ENCODE measurements around the gene FAM120B. TPM values are rescaled to one million over a fixed set of nuclear protein-coding genes. Genes with fewer than 3 reads are reported as not detected.
"Not testable (repeated sequence)": the region's sequence is repeated elsewhere in the genome, so short reads cannot be mapped to it uniquely, and the experiment has no call there.

FAM120B gene
- total RNA-seq, 4 donors from 2014 or later: 10.7 to 17.0 (median 13.5) TPM

- DNase-seq: no peak
- no peak for TF ChIP-seq CTCF (IDR thresholded peaks at IDR 0.05 in 4 of 5, conservative IDR thresholded peaks at IDR 0.05 in 1 of 5)
- TF ChIP-seq POLR2A (IDR thresholded peaks at IDR 0.05): no peak
- Histone ChIP-seq H3K4me1 (peaks cover 8 to 12% of the 10 kb centered on the region in 2 donors), H3K36me3 (no peaks in the 10 kb centered on the region), H3K9me3 (no peaks in the 10 kb centered on the region), H3K4me3 (no peak overlapping the region), H3K27me3 (no peaks in the 10 kb centered on the region), H3K27ac (no peak overlapping the region)
- intact Hi-C loops (cut with DNase I; ENCODE audit: low total_unique reads) (no loop called here), in situ Hi-C loops (cut with MboI; ENCODE audit: low sequenced_read_pairs in 4 of 4) (no loop called here)
- no peak for ATAC-seq
Observed at GRCh38 chr6:170264086-170264485, 42.5 kb upstream of the FAM120B start.

- H3K9me3 ChIP-seq; in situ Hi-C loops (cut with MboI; ENCODE audit: low sequenced_read_pairs in 4 of 4); H3K27me3 ChIP-seq; ATAC-seq; H3K36me3 ChIP-seq; H3K27ac ChIP-seq; H3K4me3 ChIP-seq; DNase-seq: not testable (repeated sequence)
- H3K4me1 ChIP-seq: peaks cover 8 to 17% of the 10 kb centered on the region in 2 donors
- intact Hi-C loops (cut with DNase I; ENCODE audit: low total_unique reads): loop anchor here (1.0 to 5.0 kb wide), 4 partner anchors 16 to 222 kb away; no protein-coding TSS in a partner anchor
Observed at GRCh38 chr6:170264644-170265043, 41.9 kb upstream of the FAM120B start.

GRCh38 chr6:170265655-170266054 is 40.9 kb upstream of the FAM120B start:
- Histone ChIP-seq H3K27me3 (no peaks in the 10 kb centered on the region), H3K36me3 (no peaks in the 10 kb centered on the region), H3K4me1 (peaks cover 8 to 18% of the 10 kb centered on the region in 2 donors), H3K9me3 (no peaks in the 10 kb centered on the region), H3K4me3 (peak overlapping the region in 3 of 4 donors; percentile 11 to 32 (median 21)), H3K27ac (peak overlapping the region; percentile 64 to 70 (median 68))
- in situ Hi-C loops (cut with MboI; ENCODE audit: low sequenced_read_pairs in 4 of 4): no loop called here
- ATAC-seq (peak; percentile 83 to 87), DNase-seq (peak; percentile 80 to 87)
- peak in 3 of 5 experiments; percentile 18 to 36 (median 34) for TF ChIP-seq CTCF (IDR thresholded peaks at IDR 0.05 in 4 of 5, conservative IDR thresholded peaks at IDR 0.05 in 1 of 5)
- TF ChIP-seq POLR2A (IDR thresholded peaks at IDR 0.05): peak; percentile 34 to 62
- intact Hi-C loops (cut with DNase I; ENCODE audit: low total_unique reads): loop anchor here (1.0 to 5.0 kb wide), 4 partner anchors 15 to 223 kb away; no protein-coding TSS in a partner anchor

- Histone ChIP-seq H3K27me3 (no peaks in the 10 kb centered on the region), H3K9me3 (no peaks in the 10 kb centered on the region), H3K4me3 (peak overlapping the region in 3 of 4 donors; percentile 11 to 32 (median 21)), H3K36me3 (no peaks in the 10 kb centered on the region), H3K27ac (peak overlapping the region; percentile 64 to 70 (median 68)), H3K4me1 (peaks cover 8 to 18% of the 10 kb centered on the region in 2 donors)
- in situ Hi-C loops (cut with MboI; ENCODE audit: low sequenced_read_pairs in 4 of 4): no loop called here
- intact Hi-C loops (cut with DNase I; ENCODE audit: low total_unique reads): loop anchor here (5.0 kb wide), 2 partner anchors 89 to 224 kb away; no protein-coding TSS in a partner anchor
- DNase-seq: no peak
- peak; percentile 25 to 45 for ATAC-seq
- TF ChIP-seq CTCF (IDR thresholded peaks at IDR 0.05 in 4 of 5, conservative IDR thresholded peaks at IDR 0.05 in 1 of 5) (no peak), POLR2A (IDR thresholded peaks at IDR 0.05) (no peak)
Observed at GRCh38 chr6:170266061-170266825, 40.3 kb upstream of the FAM120B start.

- TF ChIP-seq CTCF (IDR thresholded peaks at IDR 0.05 in 4 of 5, conservative IDR thresholded peaks at IDR 0.05 in 1 of 5): no peak
- TF ChIP-seq POLR2A (IDR thresholded peaks at IDR 0.05): no peak
- Histone ChIP-seq H3K4me1 (peaks cover 8 to 18% of the 10 kb centered on the region in 2 donors), H3K9me3 (no peaks in the 10 kb centered on the region), H3K36me3 (no peaks in the 10 kb centered on the region), H3K27me3 (no peaks in the 10 kb centered on the region), H3K27ac (peak overlapping the region in 1 of 4 donors; percentile 48), H3K4me3 (no peak overlapping the region)
- intact Hi-C loops (cut with DNase I; ENCODE audit: low total_unique reads): loop anchor here (5.0 kb wide), 2 partner anchors 90 to 225 kb away; no protein-coding TSS in a partner anchor
- no peak for DNase-seq
- ATAC-seq: no peak
- in situ Hi-C loops (cut with MboI; ENCODE audit: low sequenced_read_pairs in 4 of 4): no loop called here
Observed at GRCh38 chr6:170267688-170268087, 38.9 kb upstream of the FAM120B start.

Measured in gastrocnemius medialis (tissue), 4 donors.